NCI-H2081 (cell line): ENCODE results near the gene SLC5A8.
"Not testable (repeated sequence)": the region's sequence is repeated elsewhere in the genome, so short reads cannot be mapped to it uniquely, and the experiment has no call there.

ENCODE experiments used
- DNase-seq, 2 experiments: peaks; one replicate each; lab custom pipeline; 2025; lab: John Stamatoyannopoulos, UW

Gene SLC5A8

DNA sequence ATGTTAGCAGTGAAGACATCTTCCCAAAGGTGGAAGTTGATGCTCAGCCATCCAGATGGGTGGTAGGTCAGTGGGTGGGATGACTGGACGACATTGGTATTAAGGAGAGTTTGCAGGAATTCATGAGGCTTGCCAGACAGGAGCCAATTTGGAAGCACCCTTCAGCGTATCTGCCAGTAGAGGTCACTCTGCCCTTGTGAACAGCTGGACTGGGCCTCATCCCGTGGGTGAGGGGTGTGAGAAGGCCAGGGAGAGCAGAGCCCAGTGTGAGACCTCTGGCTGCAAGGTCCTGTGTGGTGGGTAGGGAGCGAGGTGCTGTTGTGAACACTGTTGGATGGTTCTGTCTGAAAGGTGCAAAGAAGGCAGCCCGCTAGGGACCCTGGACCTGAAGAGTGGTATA is 37.7 kb downstream of the SLC5A8 start:
- no peak for DNase-seq

DNA sequence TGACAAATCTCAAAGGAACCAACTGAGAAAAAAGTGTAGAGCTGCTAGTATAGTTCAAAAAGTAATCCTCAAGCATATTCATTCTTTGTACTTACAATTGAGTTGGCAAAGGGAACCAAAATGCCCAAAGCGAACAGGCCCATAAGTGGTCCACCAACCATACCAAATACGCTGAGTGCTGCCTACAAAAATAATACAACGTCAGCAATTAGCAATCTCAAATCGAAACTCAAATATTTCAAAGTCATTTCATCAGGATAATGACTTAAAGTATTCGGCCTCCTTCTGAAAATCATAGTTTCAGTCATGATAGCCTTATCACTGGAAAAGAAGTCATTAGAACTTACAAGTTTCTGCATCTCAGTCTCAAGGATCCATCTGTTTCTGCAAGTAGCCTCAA is 42.0 kb downstream of the SLC5A8 start:
- DNase-seq, result no peak

DNA sequence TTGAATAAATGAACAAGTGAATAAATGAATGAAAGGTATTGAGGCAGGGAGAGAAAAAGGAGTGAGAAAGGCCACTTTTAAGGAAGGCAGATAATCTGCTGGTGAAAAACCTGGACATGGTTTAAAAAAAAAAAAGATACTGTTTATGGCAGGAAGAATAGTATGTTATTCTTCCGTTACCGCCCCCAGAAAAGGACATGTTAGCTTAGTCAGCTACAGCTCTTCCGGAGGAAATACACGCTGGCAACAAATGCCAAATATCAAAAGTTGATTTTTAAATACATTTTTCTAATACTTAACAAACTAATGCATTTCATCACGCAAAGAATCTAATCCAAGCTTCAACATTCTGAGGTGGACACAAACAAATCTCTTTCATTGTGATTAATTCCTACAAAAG is 43.2 kb downstream of the SLC5A8 start:
- no peak for DNase-seq

DNA sequence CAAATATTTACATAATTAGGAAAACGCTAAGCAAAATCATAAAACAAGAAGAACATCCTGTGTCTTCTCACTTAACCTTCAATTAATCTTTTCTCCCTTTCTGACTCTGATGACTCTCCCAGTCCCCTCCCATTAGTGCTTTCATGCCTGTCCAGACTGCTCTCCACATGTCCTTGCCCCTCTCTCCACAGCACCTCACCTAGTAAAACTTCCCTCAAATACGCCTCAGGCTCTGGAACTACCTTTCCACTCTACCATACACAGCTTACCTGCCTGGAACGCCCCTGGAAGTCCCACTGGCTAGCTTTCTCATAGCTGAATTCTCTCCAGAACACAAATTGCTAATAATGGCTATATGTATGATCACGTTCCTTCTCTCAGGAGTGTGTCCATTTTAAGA is 44.7 kb downstream of the SLC5A8 start:
- no peak for DNase-seq

DNA sequence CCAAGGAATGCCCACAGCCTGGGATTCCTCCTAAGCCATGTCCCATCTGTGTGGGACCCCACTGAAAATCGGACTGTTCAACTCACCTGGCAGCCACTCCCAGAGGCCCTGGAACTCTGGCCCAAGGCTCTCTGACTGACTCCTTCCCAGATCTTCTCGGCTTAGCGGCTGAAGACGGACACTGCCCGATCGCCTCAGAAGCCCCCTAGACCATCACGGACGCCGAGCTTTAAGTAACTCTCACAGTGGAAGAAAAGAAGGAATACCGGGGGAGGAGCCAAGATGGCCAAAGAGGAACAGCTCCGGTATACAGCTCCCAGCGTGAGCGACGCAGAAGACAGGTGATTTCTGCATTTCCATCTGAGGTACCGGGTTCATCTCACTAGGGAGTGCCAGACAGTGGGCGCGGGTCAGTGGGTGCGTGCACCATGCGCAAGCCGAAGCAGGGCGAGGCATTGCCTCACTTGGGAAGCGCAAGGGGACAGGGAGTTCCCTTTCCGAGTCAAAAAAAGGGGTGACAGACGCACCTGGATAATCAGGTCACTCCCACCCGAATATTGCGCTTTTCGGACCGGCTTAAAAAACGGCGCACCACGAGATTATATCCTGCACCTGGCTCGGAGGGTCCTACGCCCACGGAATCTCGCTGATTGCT is 64.1 kb downstream of the SLC5A8 start:
- not testable (repeated sequence) for DNase-seq

DNA sequence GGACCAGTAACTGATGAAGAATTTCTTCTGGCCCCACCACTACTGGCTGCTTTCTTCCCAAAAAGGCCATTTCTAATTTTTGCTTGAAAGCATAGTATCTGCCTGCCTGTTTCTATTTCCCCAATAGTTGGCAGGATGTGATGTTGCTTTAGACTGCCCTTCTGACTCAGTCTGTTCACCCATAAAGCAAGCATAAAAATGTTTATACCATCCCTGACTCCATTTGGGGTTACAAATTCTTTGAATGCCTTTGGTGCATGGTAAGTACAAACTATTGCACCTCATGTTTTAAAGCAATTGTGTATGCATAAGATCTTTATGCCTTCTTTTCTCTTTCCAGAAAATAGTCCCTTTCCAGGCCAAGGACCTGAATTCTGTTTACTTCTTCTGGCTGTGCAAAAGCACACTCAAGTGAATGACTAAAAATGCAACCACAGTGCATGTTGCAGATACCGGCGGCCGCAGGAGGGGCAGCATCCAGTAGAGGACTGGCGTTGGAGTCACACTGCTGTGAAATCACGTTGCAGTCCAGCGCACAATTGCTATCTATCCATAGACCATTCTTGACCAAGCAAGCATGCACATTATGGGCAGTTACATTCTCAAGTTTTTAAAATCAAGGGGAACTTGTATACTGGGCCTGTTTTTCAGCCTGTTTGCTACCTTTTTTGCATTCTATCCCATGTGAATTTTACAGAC is 82.4 kb downstream of the SLC5A8 start:
- DNase-seq, result no peak

DNA sequence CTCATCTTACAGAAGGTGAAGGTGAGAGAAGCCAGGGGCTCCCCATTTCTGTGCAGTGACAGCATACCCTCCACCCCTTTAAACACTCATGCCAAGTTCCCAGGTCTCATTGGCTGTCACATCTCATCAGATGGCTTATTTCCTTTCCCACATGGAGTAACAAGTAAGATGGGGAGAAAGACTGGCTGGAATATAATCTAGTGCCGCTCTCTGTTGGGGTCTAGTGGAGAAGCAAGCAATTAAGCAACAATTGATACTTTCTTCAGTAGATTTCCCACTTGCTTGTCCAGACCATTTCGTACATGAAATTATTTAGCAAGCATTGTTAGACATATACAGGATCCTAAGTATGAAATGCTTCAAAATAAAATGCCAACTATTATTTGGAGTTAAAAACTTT is 92.2 kb downstream of the SLC5A8 start:
- DNase-seq, result no peak

DNA sequence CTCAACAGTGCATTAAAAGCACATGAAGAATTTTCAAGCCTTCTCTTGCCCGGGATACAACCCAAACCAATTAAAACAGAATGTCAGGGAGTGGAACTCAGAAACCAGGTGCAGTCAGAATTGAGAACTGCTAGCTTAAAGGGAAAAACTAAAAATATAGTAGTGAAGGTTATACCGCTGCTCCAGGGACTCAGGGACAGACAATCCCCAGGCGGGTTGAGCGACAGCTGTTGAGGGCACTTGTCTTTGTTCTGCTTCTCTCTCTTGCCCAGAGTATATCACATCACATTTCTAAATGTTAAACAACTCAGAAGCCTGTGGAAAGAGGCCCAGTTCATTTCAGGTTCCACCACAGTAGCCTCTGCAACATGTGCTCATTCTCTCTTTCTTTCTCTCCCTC is 93.1 kb downstream of the SLC5A8 start:
- no peak for DNase-seq

DNA sequence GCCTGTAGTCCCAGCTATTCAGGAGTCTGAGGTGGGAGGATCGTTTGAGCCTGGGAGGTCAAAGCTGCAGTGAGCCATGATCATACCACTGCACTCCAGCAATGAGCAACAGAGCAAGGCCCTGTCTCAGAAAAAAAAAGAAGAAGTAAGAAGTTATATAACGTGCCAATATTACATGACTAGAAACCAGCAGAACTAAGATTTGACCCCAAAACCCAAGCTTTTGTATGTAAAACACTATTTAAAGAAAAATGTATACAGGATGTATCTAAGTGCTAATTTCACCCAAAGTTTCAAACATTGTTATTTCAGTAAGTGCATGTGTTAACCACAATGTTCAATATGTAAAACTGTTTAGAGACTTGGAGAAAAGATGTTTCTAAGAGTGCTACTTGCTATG is 94.7 kb downstream of the SLC5A8 start:
- no peak for DNase-seq

DNA sequence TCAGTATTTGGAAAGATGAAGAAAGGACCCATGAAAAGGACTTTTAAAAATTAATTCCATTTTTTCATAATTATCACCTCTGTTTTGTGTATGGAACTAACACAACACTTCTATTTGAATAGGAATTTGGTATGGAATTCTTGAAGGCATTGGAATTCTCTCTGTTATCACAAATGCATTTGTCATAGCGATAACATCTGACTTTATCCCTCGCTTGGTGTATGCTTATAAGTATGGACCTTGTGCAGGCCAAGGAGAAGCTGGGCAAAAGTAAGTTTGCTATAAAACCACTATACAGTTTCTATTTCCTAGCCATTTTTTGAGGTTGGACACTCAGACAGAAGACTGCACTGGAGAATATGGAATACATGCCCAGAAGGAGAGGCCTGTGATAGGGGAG is 98.6 kb downstream of the SLC5A8 start:
- DNase-seq, result no peak

DNA sequence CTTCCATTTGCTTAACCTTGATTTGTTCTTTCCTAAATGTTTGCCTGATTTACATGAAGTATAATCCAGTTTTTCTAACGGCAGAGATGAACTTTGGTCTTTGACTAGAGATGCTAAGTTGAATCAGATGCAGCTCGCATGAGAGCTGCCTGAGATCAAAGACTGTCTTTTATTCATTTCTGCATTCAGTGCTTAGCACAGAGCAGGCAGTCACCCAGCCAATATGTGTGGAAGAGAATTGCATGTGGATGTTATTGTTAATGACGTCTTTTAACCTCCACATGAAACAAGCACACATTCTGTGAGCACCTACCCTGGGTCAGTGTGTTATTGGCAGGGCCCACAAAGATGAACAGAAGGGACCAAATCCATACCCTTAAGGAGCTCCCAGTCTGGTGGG is 99.2 kb downstream of the SLC5A8 start:
- no peak for DNase-seq

DNA sequence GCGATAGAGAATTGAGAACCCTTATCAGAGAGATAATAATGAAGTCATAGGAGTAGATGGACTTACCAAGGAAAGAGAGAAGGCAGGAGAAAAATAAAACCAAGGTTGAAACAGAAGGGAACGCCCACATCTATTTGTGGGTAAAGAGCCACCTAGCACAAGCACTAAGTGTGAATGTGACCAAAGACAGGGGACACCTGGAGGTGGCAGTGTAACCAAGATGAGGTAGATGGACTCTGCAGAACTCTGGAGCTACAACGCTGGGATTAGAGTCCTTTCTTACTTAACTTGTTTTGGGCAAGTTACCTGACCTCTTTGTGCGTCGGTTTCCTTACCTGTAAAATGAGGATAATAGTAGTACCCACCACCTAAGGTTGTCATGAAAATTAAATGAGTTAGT is 101.9 kb downstream of the SLC5A8 start:
- DNase-seq, result no peak

DNA sequence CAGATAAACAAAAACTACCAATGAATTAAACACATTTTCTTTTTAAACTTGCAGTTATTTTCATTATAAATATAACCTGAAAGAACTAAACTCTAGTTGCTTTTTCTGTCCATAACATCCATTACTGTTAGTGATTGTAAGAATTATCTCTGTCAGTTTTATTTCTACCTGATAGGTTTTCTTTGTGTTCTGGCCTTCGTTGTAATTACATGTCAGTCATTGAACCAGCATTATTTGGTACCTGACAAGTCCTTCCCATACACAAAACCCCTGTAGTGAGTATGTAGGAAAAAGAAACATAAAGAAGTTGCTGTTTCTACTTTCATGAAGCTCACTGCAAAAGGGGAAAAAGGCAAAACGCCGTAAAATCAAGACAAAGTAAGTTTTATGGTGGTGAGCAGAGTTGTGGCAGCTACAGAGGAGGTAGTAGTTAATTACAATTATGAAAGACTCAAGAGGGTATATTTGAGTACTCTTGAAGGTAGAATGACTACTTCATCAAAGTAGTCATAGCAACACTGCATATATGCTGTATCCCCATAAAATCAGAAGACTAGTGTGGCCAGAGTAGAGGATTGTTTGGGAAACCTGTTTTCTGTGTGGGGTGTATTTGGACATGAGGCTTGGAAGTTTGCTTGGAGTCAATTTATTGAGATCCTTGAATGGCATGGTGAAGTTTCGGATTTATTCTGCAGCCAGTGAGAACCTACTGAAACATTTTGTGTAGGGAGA is 102.8 kb downstream of the SLC5A8 start:
- DNase-seq, result no peak
